ENCODE results near the gene IGSF23.

DNA sequence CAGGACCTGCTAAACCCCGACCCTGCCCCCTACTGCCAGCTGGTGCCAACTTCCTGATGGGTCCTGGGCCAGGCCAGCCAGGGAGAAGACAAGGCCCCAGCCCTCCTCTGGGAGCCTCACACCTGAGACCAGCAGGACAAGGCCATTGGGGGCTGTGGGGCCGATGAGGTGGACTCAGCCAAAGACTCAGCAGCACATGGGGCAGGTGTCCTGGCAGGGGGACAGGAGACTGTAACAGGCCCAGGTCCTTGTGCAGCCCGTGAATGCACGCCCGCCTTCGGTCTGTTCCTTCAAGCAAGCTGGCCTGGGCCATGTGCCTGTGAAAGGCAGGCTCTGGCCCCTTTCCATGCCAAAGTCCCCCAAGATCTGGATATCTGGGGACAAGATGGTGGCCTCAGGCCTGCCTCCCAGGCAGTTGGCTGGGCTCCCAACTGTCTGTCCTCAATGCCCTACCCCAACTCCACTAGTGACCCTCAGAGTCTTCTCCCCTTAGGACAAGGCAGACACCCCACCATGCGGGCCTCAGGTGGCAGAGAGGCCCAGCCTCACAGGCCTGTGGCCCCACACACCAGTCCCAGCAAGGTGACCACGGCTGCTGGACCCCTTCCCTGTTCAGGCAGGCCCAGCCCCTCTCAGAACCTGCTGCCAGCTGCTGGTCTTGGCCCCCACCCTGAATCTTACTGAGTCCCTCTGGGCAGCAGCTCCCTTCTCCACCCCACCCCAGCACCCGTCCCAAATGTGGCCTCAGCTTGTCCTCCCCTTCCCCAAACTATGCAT is 70.3 kb downstream of the IGSF23 start:
- no peak for TF ChIP-seq POLR2AphosphoS5 (IDR thresholded peaks at IDR 0.05; ENCODE audit: low read depth)
- TF ChIP-seq, protein P1, sequence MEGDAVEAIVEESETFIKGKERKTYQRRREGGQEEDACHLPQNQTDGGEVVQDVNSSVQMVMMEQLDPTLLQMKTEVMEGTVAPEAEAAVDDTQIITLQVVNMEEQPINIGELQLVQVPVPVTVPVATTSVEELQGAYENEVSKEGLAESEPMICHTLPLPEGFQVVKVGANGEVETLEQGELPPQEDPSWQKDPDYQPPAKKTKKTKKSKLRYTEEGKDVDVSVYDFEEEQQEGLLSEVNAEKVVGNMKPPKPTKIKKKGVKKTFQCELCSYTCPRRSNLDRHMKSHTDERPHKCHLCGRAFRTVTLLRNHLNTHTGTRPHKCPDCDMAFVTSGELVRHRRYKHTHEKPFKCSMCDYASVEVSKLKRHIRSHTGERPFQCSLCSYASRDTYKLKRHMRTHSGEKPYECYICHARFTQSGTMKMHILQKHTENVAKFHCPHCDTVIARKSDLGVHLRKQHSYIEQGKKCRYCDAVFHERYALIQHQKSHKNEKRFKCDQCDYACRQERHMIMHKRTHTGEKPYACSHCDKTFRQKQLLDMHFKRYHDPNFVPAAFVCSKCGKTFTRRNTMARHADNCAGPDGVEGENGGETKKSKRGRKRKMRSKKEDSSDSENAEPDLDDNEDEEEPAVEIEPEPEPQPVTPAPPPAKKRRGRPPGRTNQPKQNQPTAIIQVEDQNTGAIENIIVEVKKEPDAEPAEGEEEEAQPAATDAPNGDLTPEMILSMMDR (conservative IDR thresholded peaks at IDR 0.05; ENCODE audit: low read depth in 2 of 2): 0 out of 4 replicates have a peak, but pooled peaks of 1 of the 2 experiments have one; percentile 20
- TF ChIP-seq, protein P2, sequence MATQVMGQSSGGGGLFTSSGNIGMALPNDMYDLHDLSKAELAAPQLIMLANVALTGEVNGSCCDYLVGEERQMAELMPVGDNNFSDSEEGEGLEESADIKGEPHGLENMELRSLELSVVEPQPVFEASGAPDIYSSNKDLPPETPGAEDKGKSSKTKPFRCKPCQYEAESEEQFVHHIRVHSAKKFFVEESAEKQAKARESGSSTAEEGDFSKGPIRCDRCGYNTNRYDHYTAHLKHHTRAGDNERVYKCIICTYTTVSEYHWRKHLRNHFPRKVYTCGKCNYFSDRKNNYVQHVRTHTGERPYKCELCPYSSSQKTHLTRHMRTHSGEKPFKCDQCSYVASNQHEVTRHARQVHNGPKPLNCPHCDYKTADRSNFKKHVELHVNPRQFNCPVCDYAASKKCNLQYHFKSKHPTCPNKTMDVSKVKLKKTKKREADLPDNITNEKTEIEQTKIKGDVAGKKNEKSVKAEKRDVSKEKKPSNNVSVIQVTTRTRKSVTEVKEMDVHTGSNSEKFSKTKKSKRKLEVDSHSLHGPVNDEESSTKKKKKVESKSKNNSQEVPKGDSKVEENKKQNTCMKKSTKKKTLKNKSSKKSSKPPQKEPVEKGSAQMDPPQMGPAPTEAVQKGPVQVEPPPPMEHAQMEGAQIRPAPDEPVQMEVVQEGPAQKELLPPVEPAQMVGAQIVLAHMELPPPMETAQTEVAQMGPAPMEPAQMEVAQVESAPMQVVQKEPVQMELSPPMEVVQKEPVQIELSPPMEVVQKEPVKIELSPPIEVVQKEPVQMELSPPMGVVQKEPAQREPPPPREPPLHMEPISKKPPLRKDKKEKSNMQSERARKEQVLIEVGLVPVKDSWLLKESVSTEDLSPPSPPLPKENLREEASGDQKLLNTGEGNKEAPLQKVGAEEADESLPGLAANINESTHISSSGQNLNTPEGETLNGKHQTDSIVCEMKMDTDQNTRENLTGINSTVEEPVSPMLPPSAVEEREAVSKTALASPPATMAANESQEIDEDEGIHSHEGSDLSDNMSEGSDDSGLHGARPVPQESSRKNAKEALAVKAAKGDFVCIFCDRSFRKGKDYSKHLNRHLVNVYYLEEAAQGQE (IDR thresholded peaks at IDR 0.05; ENCODE audit: unreplicated experiment): no peak
- TF ChIP-seq EZH2phosphoT487 (IDR thresholded peaks at IDR 0.05; ENCODE audit: unreplicated experiment): no peak
- no peak for TF ChIP-seq EZH2 (IDR thresholded peaks at IDR 0.05; ENCODE audit: low read depth, unreplicated experiment)
- TF ChIP-seq CREB1 (CRISPR knock-in tag; IDR thresholded peaks at IDR 0.05; ENCODE audit: low read depth): no peak
- TF ChIP-seq, protein P3, sequence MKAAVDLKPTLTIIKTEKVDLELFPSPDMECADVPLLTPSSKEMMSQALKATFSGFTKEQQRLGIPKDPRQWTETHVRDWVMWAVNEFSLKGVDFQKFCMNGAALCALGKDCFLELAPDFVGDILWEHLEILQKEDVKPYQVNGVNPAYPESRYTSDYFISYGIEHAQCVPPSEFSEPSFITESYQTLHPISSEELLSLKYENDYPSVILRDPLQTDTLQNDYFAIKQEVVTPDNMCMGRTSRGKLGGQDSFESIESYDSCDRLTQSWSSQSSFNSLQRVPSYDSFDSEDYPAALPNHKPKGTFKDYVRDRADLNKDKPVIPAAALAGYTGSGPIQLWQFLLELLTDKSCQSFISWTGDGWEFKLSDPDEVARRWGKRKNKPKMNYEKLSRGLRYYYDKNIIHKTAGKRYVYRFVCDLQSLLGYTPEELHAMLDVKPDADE (IDR thresholded peaks at IDR 0.05): no peak
- no peak for TF ChIP-seq JUNB (IDR thresholded peaks at IDR 0.05; ENCODE audit: unreplicated experiment)
- TF ChIP-seq ZNF114 (CRISPR knock-in tag; IDR thresholded peaks at IDR 0.05): no peak
- no peak for TF ChIP-seq NANOG (IDR thresholded peaks at IDR 0.05; ENCODE audit: borderline replicate concordance)
- no peak for TF ChIP-seq ZNF331 (CRISPR knock-in tag; IDR thresholded peaks at IDR 0.05; ENCODE audit: low read depth)
- TF ChIP-seq STAT1 (IDR thresholded peaks at IDR 0.05; ENCODE audit: unreplicated experiment): no peak

All from GM23338 (cell line).